ENCODE data around the gene TEX101.

DNA sequence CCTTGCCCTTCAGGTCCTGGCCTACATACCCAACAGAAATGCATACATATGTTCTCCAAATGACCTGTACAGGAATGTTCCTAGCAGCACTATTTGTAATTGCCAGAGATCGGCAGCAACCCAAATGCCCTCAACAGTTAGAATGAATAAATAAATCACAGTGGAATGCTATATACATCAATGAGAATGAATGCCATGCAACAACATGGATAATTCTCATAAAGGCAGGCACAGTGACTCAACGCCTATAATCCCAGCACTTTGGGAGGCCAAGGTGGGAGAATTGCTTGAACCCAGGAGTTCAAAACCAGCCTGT is 18.6 kb downstream of the TEX101 start:
- TF ChIP-seq, protein P1, sequence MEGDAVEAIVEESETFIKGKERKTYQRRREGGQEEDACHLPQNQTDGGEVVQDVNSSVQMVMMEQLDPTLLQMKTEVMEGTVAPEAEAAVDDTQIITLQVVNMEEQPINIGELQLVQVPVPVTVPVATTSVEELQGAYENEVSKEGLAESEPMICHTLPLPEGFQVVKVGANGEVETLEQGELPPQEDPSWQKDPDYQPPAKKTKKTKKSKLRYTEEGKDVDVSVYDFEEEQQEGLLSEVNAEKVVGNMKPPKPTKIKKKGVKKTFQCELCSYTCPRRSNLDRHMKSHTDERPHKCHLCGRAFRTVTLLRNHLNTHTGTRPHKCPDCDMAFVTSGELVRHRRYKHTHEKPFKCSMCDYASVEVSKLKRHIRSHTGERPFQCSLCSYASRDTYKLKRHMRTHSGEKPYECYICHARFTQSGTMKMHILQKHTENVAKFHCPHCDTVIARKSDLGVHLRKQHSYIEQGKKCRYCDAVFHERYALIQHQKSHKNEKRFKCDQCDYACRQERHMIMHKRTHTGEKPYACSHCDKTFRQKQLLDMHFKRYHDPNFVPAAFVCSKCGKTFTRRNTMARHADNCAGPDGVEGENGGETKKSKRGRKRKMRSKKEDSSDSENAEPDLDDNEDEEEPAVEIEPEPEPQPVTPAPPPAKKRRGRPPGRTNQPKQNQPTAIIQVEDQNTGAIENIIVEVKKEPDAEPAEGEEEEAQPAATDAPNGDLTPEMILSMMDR (IDR thresholded peaks at IDR 0.05) = no peak
- TF ChIP-seq POLR2AphosphoS5 (IDR thresholded peaks at IDR 0.05; ENCODE audit: low read depth, low read length) = no peak
- TF ChIP-seq SIN3A (IDR thresholded peaks at IDR 0.05; ENCODE audit: borderline replicate concordance, insufficient read depth, low read depth, low read length) = no peak
- TF ChIP-seq, protein P2, sequence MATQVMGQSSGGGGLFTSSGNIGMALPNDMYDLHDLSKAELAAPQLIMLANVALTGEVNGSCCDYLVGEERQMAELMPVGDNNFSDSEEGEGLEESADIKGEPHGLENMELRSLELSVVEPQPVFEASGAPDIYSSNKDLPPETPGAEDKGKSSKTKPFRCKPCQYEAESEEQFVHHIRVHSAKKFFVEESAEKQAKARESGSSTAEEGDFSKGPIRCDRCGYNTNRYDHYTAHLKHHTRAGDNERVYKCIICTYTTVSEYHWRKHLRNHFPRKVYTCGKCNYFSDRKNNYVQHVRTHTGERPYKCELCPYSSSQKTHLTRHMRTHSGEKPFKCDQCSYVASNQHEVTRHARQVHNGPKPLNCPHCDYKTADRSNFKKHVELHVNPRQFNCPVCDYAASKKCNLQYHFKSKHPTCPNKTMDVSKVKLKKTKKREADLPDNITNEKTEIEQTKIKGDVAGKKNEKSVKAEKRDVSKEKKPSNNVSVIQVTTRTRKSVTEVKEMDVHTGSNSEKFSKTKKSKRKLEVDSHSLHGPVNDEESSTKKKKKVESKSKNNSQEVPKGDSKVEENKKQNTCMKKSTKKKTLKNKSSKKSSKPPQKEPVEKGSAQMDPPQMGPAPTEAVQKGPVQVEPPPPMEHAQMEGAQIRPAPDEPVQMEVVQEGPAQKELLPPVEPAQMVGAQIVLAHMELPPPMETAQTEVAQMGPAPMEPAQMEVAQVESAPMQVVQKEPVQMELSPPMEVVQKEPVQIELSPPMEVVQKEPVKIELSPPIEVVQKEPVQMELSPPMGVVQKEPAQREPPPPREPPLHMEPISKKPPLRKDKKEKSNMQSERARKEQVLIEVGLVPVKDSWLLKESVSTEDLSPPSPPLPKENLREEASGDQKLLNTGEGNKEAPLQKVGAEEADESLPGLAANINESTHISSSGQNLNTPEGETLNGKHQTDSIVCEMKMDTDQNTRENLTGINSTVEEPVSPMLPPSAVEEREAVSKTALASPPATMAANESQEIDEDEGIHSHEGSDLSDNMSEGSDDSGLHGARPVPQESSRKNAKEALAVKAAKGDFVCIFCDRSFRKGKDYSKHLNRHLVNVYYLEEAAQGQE (IDR thresholded peaks at IDR 0.05; ENCODE audit: insufficient read depth in 1 of 2, low read depth in 2 of 2, low read length in 1 of 2) = no peak

All from Panc1 (cell line).